Activated naive CD4-positive, alpha-beta T cell (primary cell): ENCODE measurements around the gene EDA.

Experiments used
- DNase-seq, 4 experiments: peaks; one replicate each; lab custom pipeline; 2025; lab: John Stamatoyannopoulos, UW

Gene EDA

GRCh38 chrX:69615779-69616456, at the start of gene EDA:
Gene EDA, plus strand, starts transcription at chrX:69616113.
- DNase-seq, result peak; percentile 7 to 53 (median 14)

DNA sequence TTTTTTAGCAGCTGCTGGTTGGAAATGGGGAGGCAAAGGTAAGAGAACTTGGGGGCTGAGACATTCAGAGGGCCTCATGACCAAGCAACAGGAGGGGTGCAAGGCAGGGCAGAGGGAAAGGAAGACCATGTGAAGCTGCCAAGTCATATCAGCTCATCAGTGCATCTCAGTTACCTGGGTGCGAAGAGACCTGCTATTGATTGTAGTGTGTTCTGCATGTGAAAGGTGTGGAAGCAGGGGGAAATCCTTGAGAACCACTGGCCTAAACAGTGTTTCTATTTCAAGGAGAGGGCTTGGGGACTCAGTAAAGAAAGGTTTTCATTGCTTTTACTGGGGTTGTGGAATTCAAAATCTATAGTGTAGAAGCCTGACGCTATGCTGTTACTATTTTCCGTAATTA, 47.1 kb upstream of the EDA start:
- DNase-seq, result no peak

GRCh38 chrX:69597399-69597798, 18.5 kb upstream of the EDA start:
- DNase-seq, result no peak

GRCh38 chrX:69600182-69600581, 15.7 kb upstream of the EDA start:
- no peak for DNase-seq

DNA sequence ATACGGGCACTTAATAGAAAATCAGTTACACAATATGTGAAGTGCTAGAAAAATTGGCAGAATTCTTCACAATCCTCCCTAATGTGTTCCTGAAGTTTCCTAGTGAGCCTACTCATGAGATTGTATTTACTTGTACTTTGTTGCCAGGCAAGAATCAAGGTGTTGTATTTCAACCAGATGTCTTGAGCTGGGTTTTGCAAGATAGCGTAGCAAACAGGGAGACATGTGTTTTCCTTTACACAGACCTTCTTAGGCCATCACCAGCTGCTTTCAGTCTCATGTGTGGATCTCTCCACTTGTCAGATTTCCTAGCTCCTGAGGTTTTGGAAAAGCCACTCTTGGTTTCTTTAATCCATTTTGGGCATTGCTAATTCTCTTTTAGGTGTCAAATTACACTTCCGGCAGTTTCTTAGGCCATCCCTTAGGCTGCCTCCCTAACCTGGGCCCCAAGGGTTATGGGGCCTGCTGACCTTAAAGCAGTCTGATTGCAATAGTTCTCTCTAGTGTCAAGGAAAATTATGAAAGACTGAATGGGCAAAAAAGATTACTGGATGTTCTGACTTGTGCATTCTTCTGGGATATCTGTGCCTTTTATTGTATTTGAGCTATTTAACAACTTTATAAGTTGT, 12.2 kb upstream of the EDA start:
- no peak for DNase-seq

- DNase-seq, result no peak
Measured at GRCh38 chrX:69605521-69605920, 10.4 kb upstream of the EDA start.

DNA sequence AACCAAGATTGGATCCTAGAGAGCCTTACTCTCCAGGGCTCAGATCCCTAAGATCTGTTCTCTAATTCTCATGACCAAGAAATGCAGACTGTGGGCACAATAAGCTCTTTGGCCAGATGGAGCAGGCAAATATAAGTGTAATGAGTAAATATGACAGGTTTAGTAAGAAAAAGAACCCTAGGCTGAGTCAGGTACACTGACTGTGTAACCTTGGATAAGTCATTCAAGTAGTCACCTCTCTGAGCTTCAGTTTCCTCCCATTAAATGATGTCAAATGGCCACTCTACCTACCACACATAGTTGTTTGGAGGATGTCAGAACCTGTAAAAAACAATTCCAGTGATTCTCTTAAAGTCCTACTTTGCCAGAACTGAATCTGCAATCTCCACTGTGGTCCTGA, 8.3 kb upstream of the EDA start:
- DNase-seq, result no peak

DNA sequence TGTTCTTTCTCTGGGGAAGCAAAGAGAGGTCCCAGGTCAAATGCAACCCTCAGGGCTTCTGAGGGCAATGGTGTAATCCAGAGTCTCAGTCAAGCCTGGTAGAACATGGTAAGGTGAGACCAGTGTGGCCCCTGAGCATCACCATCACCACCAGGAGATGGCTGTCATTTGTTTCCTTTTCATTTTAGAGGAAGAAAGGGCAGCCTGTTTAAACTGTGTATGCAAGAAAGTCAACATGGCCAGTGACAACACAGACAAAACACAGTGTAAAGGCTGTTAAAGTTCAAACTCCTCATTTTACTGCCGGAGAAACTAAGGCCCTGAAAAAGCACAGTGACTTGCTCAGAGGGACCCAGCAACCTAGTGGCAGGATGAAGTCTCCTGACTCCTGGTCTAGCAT, 2.0 kb upstream of the EDA start:
- DNase-seq, result no peak

DNA sequence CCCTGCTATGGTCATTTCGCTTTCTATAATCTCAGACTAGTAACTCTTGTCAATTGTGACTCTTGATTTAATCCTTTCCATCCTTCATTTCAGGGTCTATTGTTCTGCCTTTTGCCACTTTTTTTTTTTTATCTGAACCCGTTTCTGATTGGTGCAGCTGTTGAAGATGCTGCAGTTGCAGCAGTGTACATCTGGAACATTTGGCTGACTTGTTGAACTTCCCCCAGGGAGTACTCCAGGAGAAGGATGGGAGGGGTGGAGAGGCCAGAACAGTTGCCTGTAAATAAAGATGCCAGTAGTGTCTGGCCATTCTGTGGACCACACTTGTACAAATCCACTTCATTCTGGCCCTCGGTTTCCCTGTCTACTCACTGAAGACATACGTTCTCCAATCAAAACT, 1.0 kb upstream of the EDA start:
- no peak for DNase-seq

- DNase-seq, result no peak
Measured at GRCh38 chrX:69615342-69615741, 571 bp upstream of the EDA start.

GRCh38 chrX:69616457-69617203, 717 bp downstream of the EDA start:
- DNase-seq, result peak in 1 of 4 experiments; percentile 0

DNA sequence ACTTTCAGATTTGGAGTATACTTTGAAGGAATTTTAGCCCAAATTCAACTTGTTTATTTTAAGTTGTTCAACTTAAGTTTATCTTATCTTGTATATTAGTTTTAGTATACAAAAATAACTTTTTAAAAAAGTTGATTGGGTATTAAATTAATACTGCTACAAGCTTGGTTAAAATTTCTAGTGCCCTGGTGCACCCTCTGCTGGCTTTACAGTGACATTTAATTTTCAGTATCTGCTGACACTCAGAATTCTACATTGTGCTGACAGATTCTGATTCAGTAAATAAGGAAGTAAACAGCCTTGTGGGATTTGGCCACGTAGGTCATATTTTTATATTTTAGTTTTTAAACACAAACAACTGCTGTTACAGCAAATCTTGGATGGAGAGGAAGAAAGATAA, 2.9 kb downstream of the EDA start:
- no peak for DNase-seq

DNA sequence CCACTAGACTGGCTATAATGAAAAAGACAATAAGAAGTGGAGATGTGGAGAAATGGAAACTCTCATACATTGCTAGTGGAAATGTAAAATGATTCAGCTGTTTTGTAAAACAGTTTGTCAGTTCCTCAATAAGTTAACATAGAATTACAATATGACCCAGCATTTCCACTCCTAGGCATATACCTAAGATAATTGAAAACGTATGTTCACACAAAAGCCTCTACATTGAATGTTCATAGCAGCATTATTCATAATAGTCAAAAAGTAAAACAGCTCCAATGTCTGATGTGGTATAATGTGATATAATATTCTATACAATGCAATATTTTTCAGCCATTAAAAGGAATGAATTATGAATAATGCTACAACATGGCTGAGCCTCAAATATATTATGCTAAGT, 10.2 kb downstream of the EDA start:
- no peak for DNase-seq

GRCh38 chrX:69627744-69628143, 11.8 kb downstream of the EDA start:
- no peak for DNase-seq

DNA sequence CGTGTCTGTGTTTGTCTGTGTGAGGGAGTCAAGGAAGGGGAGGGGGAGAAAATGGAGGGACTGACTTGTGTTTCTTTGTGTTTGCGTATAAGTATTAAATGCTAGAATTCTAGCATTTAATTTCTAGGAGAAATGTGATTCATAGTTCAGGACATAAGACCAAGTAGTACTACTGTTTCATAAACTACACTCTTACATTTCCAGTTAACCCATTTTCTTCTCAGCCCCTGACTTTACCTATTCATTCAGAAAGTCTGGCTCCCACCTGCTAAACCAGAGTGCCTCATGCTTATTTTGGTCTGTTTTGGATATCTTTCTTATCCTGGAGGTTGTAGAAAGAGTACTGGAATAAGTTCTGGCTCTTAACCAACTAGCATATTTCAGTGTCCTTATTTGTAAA, 14.2 kb downstream of the EDA start:
- no peak for DNase-seq

DNA sequence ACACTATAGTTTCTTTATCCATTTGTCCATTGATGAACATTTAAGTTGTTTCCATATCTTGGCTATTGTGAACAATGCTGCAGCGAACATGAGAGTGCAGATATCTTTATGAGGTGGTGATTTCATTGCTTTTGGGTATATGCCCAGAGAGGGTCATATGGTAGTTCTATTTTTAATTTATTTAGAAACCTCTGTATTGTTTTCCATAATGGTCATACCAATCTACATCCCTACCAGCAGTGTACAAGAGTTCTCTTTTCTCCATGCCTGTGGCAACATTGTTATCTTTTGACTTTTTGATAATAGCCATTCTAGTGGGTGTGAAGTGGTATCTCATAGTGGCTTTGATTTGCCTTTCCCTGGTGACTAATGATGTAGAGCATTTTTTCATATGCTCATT, 48.8 kb downstream of the EDA start:
- no peak for DNase-seq

DNA sequence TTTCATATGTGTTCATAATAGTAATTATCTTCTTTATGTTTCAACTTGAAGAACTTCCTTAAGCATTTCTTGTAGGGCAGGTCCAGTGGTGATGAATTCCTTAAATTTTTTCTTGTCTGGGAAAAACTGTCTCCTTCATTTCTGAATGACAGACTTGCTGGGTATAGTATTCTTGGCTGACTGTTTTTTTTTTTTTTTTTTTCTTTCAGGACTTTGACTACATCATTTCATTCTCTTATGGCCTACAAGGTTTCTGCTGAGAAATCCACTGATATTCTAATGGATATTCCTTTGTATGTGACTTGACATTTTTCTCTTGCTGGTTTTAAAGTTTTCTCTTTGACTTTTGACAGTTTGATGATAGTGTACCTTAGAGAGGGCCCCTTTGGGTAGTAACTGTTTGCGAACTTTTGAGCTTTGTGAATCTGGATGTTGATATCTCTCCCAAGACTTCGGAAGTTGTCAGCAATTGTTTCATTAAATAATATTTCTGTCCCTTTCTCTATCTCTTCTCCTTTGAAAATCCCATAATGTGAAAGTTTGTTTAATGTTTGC, 54.2 kb downstream of the EDA start:
- DNase-seq, result no peak

DNA sequence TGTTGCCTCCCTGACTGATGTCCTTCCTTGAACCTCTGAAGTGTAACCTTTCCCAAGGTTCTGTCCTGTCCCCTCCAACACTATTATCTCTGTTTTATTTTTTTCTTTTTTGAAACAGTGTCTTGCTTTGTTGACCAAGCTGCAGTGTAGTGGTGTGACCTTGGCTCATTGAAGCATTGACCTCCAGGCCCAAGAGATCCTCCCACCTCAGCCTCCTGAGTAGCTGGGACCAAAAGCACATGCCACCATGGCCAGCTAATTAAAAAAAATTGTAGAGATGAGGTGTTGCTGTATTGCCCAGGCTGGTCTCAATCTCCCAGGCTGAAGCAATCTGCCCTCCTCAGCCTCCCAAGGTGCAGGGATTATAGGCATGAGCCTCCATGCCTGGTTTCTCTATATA, 59.0 kb downstream of the EDA start:
- DNase-seq, result no peak

- DNase-seq, result no peak
Measured at GRCh38 chrX:69705818-69706217, 89.9 kb downstream of the EDA start.

- DNase-seq, result no peak
Measured at GRCh38 chrX:69718102-69718501, 102.2 kb downstream of the EDA start.

DNA sequence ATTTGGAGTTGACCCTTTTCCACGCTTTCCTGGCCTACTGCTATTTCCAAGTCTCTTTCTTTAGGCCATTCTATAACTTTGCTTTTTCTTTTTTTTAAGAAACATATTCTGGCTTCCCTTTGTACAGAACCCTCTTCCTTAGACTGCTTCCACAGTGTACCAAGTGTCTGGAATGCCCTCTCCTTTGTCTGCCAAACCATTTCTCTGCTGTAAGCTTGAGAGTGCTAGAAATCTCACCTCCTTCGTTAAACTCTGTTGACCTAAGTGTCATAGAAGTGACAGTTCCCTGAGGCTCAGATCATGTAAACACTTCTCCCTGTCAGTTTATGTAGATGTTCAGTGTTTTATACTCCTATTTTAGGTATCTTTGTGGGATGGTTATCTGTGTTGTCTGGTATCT, 108.4 kb downstream of the EDA start:
- no peak for DNase-seq

- no peak for DNase-seq
Measured at GRCh38 chrX:69740317-69740716, 124.4 kb downstream of the EDA start.

DNA sequence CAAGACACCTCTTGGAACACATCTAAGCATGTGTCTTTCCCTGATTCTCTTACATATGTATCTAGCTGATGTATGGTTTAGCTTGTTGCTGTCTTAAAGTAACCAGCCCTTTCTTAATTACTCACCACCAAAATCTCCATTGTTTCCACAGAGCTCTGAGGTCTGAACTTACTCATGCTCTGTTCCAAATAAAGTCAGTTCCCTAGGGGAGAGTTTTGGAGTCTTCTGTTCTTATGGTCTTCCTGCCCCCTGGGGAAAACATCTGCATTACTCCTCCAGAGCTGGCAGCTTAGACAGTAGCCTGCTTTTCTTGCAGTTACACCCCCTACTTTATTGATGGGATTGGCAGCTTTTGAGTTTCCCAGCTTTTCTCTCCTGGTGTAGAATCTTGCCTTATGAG, 125.8 kb downstream of the EDA start:
- DNase-seq, result no peak
